NB4 (cell line): ENCODE results near the gene GALNT13.

Source experiments
- CTCF ChIP-seq: IDR thresholded peaks from one replicate; pipeline ENCODE4 v1.5.1; 2012; ENCODE audit warnings: low read depth, low read length
- POLR2A ChIP-seq: IDR thresholded peaks from 2 replicates; pipeline ENCODE4 v1.6.1; 2011; ENCODE audit warnings: mild to moderate bottlenecking; ENCODE audit not compliant: insufficient read length; ENCODE audit errors: extremely low read depth

GRCh38 chr2:154392256-154392655, 520.5 kb downstream of the GALNT13 start:
- no peak for TF ChIP-seq CTCF
- TF ChIP-seq POLR2A = no peak
